GM23248 (cell line): Measurements from ENCODE around the gene TBC1D2.

Experiments
- EZH2 ChIP-seq: fragments of 200-600 bp; sonication (generic); IDR thresholded peaks from 2 replicates; pipeline ENCODE4 v1.6.1; 2018; ENCODE audit warnings: antibody characterized with exemption, mild to moderate bottlenecking; ENCODE audit not compliant: insufficient read depth, poor library complexity, severe bottlenecking
- EZH2phosphoT487 ChIP-seq: fragments of 200-600 bp; sonication (generic); IDR thresholded peaks from 2 replicates; pipeline ENCODE4 v1.6.1; 2018; ENCODE audit warnings: antibody characterized with exemption, moderate library complexity, mild to moderate bottlenecking, low read depth; ENCODE audit not compliant: insufficient read depth

DNA sequence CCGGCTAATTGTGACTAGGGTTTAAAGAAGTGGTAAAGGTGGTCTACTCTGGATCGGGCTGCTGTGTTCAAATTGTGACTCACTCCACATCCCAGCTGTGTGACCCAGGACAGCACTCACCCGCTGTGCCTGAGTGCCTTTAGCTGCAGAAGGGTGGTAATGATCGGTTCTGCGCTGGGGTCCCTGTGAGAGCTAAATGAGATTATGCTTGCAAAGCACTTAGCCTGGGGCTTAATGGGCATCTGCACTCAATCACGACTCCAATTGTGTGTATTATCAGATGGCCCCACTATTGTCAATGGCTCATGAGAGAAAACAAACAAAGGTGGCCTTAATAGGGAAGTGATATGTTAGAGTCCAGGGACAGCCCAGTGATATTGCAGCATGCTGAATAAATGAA lies 25.1 kb upstream of the TBC1D2 start:
- TF ChIP-seq EZH2 (no peak), EZH2phosphoT487 (no peak)
